Subcutaneous abdominal adipose tissue (tissue), 5 donors: ENCODE results near the gene IFIH1.

ENCODE experiments used
- H3K27ac ChIP-seq: one replicate; pipeline ENCODE4 v1.7.0; 2013; ENCODE audit warnings: low read depth, mild to moderate bottlenecking, inconsistent platforms, low read length, moderate library complexity
- H3K27me3 ChIP-seq, 5 donors: one replicate each; pipeline ENCODE4 v1.7.0; 2013; ENCODE audit warnings: low read length in 5 of 5, inconsistent platforms in 1 of 5; ENCODE audit not compliant: control insufficient read depth in 5 of 5, insufficient read depth in 4 of 5
- H3K36me3 ChIP-seq, 5 donors: one replicate each; pipeline ENCODE4 v1.7.0; 2013; ENCODE audit warnings: low read length in 5 of 5; ENCODE audit not compliant: control insufficient read depth in 5 of 5, insufficient read depth in 5 of 5
- H3K4me1 ChIP-seq, 5 donors: one replicate each; pipeline ENCODE4 v1.7.0; 2013; ENCODE audit warnings: low read length in 5 of 5, mild to moderate bottlenecking in 3 of 5, moderate library complexity in 1 of 5; ENCODE audit not compliant: control insufficient read depth in 5 of 5, insufficient read depth in 5 of 5
- H3K4me3 ChIP-seq, 5 donors: one replicate each; pipeline ENCODE4 v1.7.0; 2013; ENCODE audit warnings: low read length in 5 of 5, low read depth in 1 of 5
- H3K9ac ChIP-seq, 5 donors: one replicate each; pipeline ENCODE4 v1.7.0; 2013; ENCODE audit warnings: low read length in 5 of 5, mild to moderate bottlenecking in 4 of 5, moderate library complexity in 3 of 5
- H3K9me3 ChIP-seq, 5 donors: one replicate each; pipeline ENCODE4 v1.7.0; 2013; ENCODE audit warnings: low read length in 5 of 5; ENCODE audit not compliant: control insufficient read depth in 5 of 5
- donor health status: healthy.
- donor health status: healthy.
- donor health status: healthy.
- donor health status: healthy.
- donor health status: healthy.

The IFIH1 gene

DNA sequence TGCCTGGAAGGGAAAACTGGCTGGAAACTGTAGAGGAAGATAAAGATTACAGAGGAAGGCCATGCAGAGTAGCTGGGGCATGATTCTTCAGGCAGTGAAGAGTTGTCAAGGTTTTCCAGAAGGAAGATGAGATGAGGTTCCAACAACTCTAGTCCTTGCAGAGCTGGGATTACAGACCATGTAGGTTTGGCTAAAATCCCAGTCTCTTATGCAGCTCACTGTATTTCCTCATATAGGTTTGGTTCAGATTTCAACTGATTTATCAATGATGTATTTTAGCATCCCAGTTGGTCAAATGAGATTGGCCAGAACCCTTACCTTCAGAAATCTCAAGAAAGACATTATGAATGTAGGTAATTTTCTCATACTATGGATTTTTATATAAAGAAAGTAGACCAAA is 91.6 kb downstream of the IFIH1 start:
- Histone ChIP-seq H3K4me3 (no peak overlapping the region), H3K9me3 (no peaks in the 10 kb centered on the region), H3K27me3 (no peaks in the 10 kb centered on the region), H3K36me3 (no peaks in the 10 kb centered on the region), H3K27ac (no peak overlapping the region), H3K9ac (no peak overlapping the region), H3K4me1 (no peaks in the 10 kb centered on the region)

DNA sequence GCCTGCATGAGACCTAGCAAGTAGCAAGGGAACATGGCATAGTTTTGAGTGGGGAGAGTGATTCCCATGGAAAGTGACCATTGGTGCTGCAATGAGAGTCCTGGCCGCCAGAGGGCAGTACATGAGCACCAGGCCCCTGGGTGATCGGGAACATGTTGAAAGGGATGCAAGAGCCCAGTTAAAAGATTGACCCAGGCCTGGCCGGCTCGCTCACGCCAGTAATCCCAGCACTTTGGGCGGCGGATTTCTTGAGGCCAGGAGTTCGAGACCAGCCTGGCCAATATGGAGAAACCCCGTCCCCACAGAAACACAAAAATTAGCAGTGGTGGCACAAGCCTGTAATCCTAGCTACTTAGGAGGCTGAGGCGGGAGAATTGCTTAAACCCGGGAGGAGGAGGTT is 97.4 kb downstream of the IFIH1 start:
- no peaks in the 10 kb centered on the region for H3K9me3 ChIP-seq
- no peak overlapping the region for H3K4me3 ChIP-seq
- H3K36me3 ChIP-seq, result no peaks in the 10 kb centered on the region
- H3K9ac ChIP-seq, result no peak overlapping the region
- H3K4me1 ChIP-seq, result peaks cover 0 to 6% (median 4%) of the 10 kb centered on the region in 5 donors
- H3K27me3 ChIP-seq, result no peaks in the 10 kb centered on the region
- H3K27ac ChIP-seq, result no peak overlapping the region

DNA sequence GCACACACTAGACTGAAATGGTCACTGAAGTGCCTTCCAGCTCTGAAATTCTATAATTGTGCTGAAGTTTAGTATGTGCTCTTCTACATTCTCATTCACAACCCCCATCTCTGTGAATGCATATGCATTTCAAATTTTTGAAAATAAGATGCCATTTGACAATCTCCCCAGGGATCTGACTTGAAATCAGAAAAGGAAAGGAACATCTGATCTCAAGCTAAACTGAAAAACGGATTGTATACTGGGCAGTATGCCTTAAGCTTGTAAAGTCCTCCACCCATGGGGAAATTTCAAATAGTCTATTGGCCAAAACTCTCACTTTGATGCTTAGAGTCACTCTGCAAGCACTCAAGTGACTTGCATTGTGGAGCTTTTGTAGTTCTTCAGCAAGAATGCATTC is 98.1 kb downstream of the IFIH1 start:
- H3K27me3 ChIP-seq, result no peaks in the 10 kb centered on the region
- no peaks in the 10 kb centered on the region for H3K36me3 ChIP-seq
- H3K4me3 ChIP-seq, result no peak overlapping the region
- no peak overlapping the region for H3K27ac ChIP-seq
- no peaks in the 10 kb centered on the region for H3K9me3 ChIP-seq
- H3K4me1 ChIP-seq, result peaks cover 0 to 6% (median 4%) of the 10 kb centered on the region in 5 donors
- H3K9ac ChIP-seq, result no peak overlapping the region

DNA sequence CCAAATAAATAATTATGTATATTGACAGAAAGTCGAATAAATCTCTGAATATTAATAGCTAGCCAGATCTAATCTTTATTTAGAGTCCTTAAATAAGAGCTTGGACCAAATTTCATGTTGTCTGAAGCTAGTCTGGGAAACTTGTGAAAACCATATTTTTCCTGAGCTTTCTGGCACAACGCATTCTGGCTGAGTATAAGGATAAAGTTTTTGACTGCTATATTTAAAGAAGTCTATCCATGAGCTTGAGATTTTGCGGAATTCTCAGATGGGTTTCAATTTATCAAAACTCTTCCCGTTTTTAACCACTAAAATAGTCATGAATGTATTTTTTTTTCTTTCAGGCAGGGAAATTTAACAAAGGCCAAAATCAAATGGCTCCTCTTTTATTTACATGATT is 99.1 kb downstream of the IFIH1 start:
- peaks cover 0 to 6% (median 4%) of the 10 kb centered on the region in 5 donors for H3K4me1 ChIP-seq
- no peak overlapping the region for H3K9ac ChIP-seq
- H3K27ac ChIP-seq, result no peak overlapping the region
- no peaks in the 10 kb centered on the region for H3K9me3 ChIP-seq
- H3K27me3 ChIP-seq, result no peaks in the 10 kb centered on the region
- no peaks in the 10 kb centered on the region for H3K36me3 ChIP-seq
- no peak overlapping the region for H3K4me3 ChIP-seq

DNA sequence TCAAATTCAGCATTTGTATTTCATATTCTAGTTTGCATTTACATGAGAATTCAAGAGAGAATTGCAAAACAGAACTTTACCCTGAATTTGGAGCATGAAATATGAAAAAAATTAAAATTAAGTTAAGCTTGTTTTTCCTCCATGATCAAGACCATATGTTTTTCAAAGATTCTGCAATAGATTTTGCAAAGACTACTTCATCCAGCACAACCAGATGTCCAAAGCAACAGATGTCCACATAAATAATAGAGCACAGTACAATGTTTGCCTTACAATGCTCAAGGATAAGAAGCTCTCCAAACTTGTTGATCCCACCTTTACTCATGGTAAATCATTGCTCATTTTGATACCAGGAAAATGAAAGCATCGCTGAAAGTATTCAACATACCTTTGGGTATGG is 100.9 kb downstream of the IFIH1 start:
- Histone ChIP-seq H3K4me3 (no peak overlapping the region), H3K27ac (no peak overlapping the region), H3K27me3 (no peaks in the 10 kb centered on the region), H3K4me1 (peaks cover 0 to 6% (median 4%) of the 10 kb centered on the region in 5 donors), H3K9me3 (no peaks in the 10 kb centered on the region), H3K36me3 (no peaks in the 10 kb centered on the region), H3K9ac (no peak overlapping the region)
